MM.1S (cell line): ENCODE data around the gene GRM5.
A peak's percentile ranks its signal among the peaks of the same experiment; 100 is the strongest.

Experiments
- DNase-seq: peaks from one replicate; pipeline ENCODE4 v3.0.0-alpha.2; 2015
- H2AFZ ChIP-seq: fragments of 300-600 bp; sonication (generic); 2 replicates; pipeline ENCODE4 v1.6.0; 2016; ENCODE audit warnings: antibody characterized with exemption, low read length
- H3F3A ChIP-seq: fragments of 300-600 bp; sonication (generic); 2 replicates; pipeline ENCODE4 v1.6.1; 2016; ENCODE audit warnings: mild to moderate bottlenecking, antibody characterized with exemption, low read length, moderate library complexity, mixed read lengths; ENCODE audit not compliant: insufficient read depth
- H3K27ac ChIP-seq: fragments of 300-600 bp; sonication (generic); 2 replicates; pipeline ENCODE4 v1.5.1; 2016; ENCODE audit warnings: mild to moderate bottlenecking, low read length
- H3K27me3 ChIP-seq: fragments of 300-600 bp; sonication (generic); replicated peaks from 2 replicates; pipeline ENCODE4 v1.6.0; 2016; ENCODE audit warnings: low read length; ENCODE audit not compliant: insufficient read depth
- H3K36me3 ChIP-seq: fragments of 300-600 bp; sonication (generic); replicated peaks from 2 replicates; pipeline ENCODE4 v1.6.1; 2016; ENCODE audit warnings: mild to moderate bottlenecking, low read length, mixed read lengths; ENCODE audit not compliant: insufficient read depth
- H3K4me1 ChIP-seq: fragments of 300-600 bp; sonication (generic); 2 replicates; pipeline ENCODE4 v1.6.1; 2016; ENCODE audit warnings: low read length, mixed read lengths
- H3K4me2 ChIP-seq: fragments of 300-600 bp; sonication (generic); 2 replicates; pipeline ENCODE4 v1.6.0; 2016; ENCODE audit warnings: low read depth, low read length
- H3K4me3 ChIP-seq: fragments of 300-600 bp; sonication (generic); 2 replicates; pipeline ENCODE4 v1.5.1; 2016; ENCODE audit warnings: low read length, mixed read lengths
- H3K79me2 ChIP-seq: fragments of 300-600 bp; sonication (generic); 2 replicates; pipeline ENCODE4 v1.6.1; 2016; ENCODE audit warnings: mixed run types, low read length, mixed read lengths
- H3K9ac ChIP-seq: fragments of 300-600 bp; sonication (generic); 2 replicates; pipeline ENCODE4 v1.6.1; 2016; ENCODE audit warnings: low read length, mixed read lengths
- H3K9me2 ChIP-seq: fragments of 300-600 bp; sonication (generic); replicated peaks from 2 replicates; pipeline ENCODE4 v1.6.1; 2016; ENCODE audit warnings: mild to moderate bottlenecking, low read length, mixed read lengths; ENCODE audit not compliant: insufficient read depth
- H3K9me3 ChIP-seq: fragments of 300-600 bp; sonication (generic); replicated peaks from 2 replicates; pipeline ENCODE4 v1.6.1; 2016; ENCODE audit warnings: mild to moderate bottlenecking, low read length, mixed read lengths; ENCODE audit not compliant: insufficient read depth
- H4K20me1 ChIP-seq: fragments of 300-600 bp; sonication (generic); 2 replicates; pipeline ENCODE4 v1.6.1; 2016; ENCODE audit warnings: mild to moderate bottlenecking, low read length, moderate library complexity, mixed read lengths; ENCODE audit not compliant: insufficient read depth
- CTCF ChIP-seq: fragments of 300-600 bp; sonication (generic); IDR thresholded peaks from 2 replicates; pipeline ENCODE4 v1.5.1; 2016; ENCODE audit warnings: antibody characterized with exemption, low read length, mixed read lengths
- EZH2 ChIP-seq: fragments of 300-600 bp; sonication (generic); optimal IDR thresholded peaks from 2 replicates; pipeline ENCODE3; 2017; ENCODE audit warnings: low read depth, mild to moderate bottlenecking, antibody characterized with exemption, low read length, mixed read lengths
- EZH2phosphoT487 ChIP-seq: fragments of 300-600 bp; sonication (generic); IDR thresholded peaks from 2 replicates; pipeline ENCODE4 v1.6.1; 2018; ENCODE audit warnings: antibody characterized with exemption, low read length

Gene GRM5

GRCh38 chr11:88555018-88555828 lies 510.6 kb downstream of the GRM5 start:
- TF ChIP-seq EZH2 (no peak), CTCF (no peak), EZH2phosphoT487 (no peak)
- no peaks in the 10 kb centered on the region for H3K36me3 ChIP-seq
- no peak overlapping the region for H2AFZ ChIP-seq
- no peaks in the 10 kb centered on the region for H3K27me3 ChIP-seq
- no peaks in the 10 kb centered on the region for H3F3A ChIP-seq
- H3K4me2 ChIP-seq, result no peak overlapping the region
- no peaks in the 10 kb centered on the region for H3K4me1 ChIP-seq
- no peak overlapping the region for H3K4me3 ChIP-seq
- no peaks in the 10 kb centered on the region for H3K79me2 ChIP-seq
- H3K27ac ChIP-seq, result no peak overlapping the region
- H4K20me1 ChIP-seq, result no peaks in the 10 kb centered on the region
- no peak overlapping the region for H3K9ac ChIP-seq
- H3K9me3 ChIP-seq, result no peaks in the 10 kb centered on the region
- DNase-seq, result no peak
- H3K9me2 ChIP-seq, result no peaks in the 10 kb centered on the region

GRCh38 chr11:88553204-88553603 lies 512.6 kb downstream of the GRM5 start:
- no peak overlapping the region for H3K27ac ChIP-seq
- H3K9me3 ChIP-seq, result no peaks in the 10 kb centered on the region
- no peak for TF ChIP-seq CTCF
- TF ChIP-seq EZH2, result no peak
- TF ChIP-seq EZH2phosphoT487, result no peak
- no peaks in the 10 kb centered on the region for H3F3A ChIP-seq
- no peaks in the 10 kb centered on the region for H3K36me3 ChIP-seq
- H4K20me1 ChIP-seq, result no peaks in the 10 kb centered on the region
- no peak for DNase-seq
- no peaks in the 10 kb centered on the region for H3K9me2 ChIP-seq
- H3K4me2 ChIP-seq, result no peak overlapping the region
- no peaks in the 10 kb centered on the region for H3K4me1 ChIP-seq
- no peak overlapping the region for H3K4me3 ChIP-seq
- no peak overlapping the region for H2AFZ ChIP-seq
- no peak overlapping the region for H3K9ac ChIP-seq
- no peaks in the 10 kb centered on the region for H3K27me3 ChIP-seq
- H3K79me2 ChIP-seq, result no peaks in the 10 kb centered on the region

GRCh38 chr11:88552379-88553062 lies 513.3 kb downstream of the GRM5 start:
- Histone ChIP-seq H3K79me2 (no peaks in the 10 kb centered on the region), H3K4me2 (no peak overlapping the region), H3K4me3 (no peak overlapping the region), H3K27ac (no peak overlapping the region), H3K9ac (no peak overlapping the region), H3K4me1 (no peaks in the 10 kb centered on the region), H3F3A (no peaks in the 10 kb centered on the region), H4K20me1 (no peaks in the 10 kb centered on the region), H3K9me3 (no peaks in the 10 kb centered on the region), H3K9me2 (no peaks in the 10 kb centered on the region), H3K27me3 (no peaks in the 10 kb centered on the region), H3K36me3 (no peaks in the 10 kb centered on the region), H2AFZ (no peak overlapping the region)
- DNase-seq, result peak; percentile 72
- TF ChIP-seq CTCF, result peak; percentile 85
- no peak for TF ChIP-seq EZH2phosphoT487
- TF ChIP-seq EZH2, result no peak
